Heart right ventricle (tissue), 16 donors: ENCODE data around the gene ACSF3. TPM values are rescaled to one million over a fixed set of nuclear protein-coding genes. Genes with fewer than 3 reads are reported as not detected.

ENCODE experiments used
- ATAC-seq, 8 donors: fragments of 200-7000 bp; cut with Tn5 transposase; one replicate each; pipeline ENCODE4 v1.9.1; 2020; ENCODE audit warnings: mild to moderate bottlenecking in 8 of 8, moderate library complexity in 8 of 8, moderate number of reproducible peaks in 1 of 8
- DNase-seq, 2 donors: peaks; one replicate each; pipeline ENCODE4 v3.0.0-alpha.2; 2020
- H3K27ac ChIP-seq, 10 donors: fragments of 200-600 bp; sonication (generic) in 2 of 10; one replicate each; pipeline versions ENCODE4 v1.5.0 to v1.8.0; 2020 to 2022; ENCODE audit warnings: mild to moderate bottlenecking in 3 of 10
- H3K27me3 ChIP-seq, 7 donors: fragments of 200-600 bp; one replicate each; pipeline ENCODE4 v1.8.0; 2021 to 2022; ENCODE audit warnings: mild to moderate bottlenecking in 2 of 7
- H3K36me3 ChIP-seq, 9 donors: fragments of 200-600 bp; sonication (generic) in 1 of 9; one replicate each; pipeline versions ENCODE4 v1.5.0 to v1.8.0; 2020 to 2022; ENCODE audit warnings: mild to moderate bottlenecking in 2 of 9
- H3K4me1 ChIP-seq, 9 donors: fragments of 200-600 bp; sonication (generic) in 1 of 9; one replicate each; pipeline versions ENCODE4 v1.5.0 to v1.8.0; 2020 to 2022; ENCODE audit warnings: mild to moderate bottlenecking in 4 of 9
- H3K4me3 ChIP-seq, 10 donors: fragments of 200-600 bp; sonication (generic) in 2 of 10; one replicate each; pipeline versions ENCODE4 v1.5.0 to v1.8.0; 2020 to 2022; ENCODE audit warnings: mild to moderate bottlenecking in 7 of 10, moderate library complexity in 2 of 10
- H3K9me3 ChIP-seq, 11 donors: fragments of 200-600 bp in 10 of 11; sonication (generic) in 2 of 11; one replicate each; pipeline versions ENCODE4 v1.5.0 to v1.8.0; 2013 to 2022; ENCODE audit warnings: mild to moderate bottlenecking in 2 of 11, control low read depth in 1 of 11, moderate library complexity in 1 of 11
- CTCF ChIP-seq, 9 donors: fragments of 200-600 bp; sonication (generic) in 2 of 9; IDR thresholded peaks; one replicate each; pipeline versions ENCODE4 v1.5.0 to v1.8.0; 2021 to 2022; ENCODE audit warnings: antibody characterized with exemption in 9 of 9, mild to moderate bottlenecking in 5 of 9, moderate library complexity in 1 of 9
- WGBS, 2 donors: extraction: QIAGEN DNeasy Blood & Tissue Kit; methylation state at CpG; one replicate each; pipeline ENCODE4 v1.1.7; 2013; ENCODE audit warnings: inconsistent platforms in 1 of 2; 5-methylcytosine and 5-hydroxymethylcytosine counted together
- intact Hi-C, 10 donors: fragments of 100-400 bp; cut with DNase I; formaldehyde crosslinking; loops; one replicate each; pipeline versions ENCODE4 v1.11.1 to v1.14.2; 2022
- polyA plus RNA-seq, 2 donors: library from polyadenylated mRNA; stranded (reverse); fragments of 200-250 nt; gene quantifications; one replicate each; pipeline ENCODE4 v1.2.3, GENCODE V29; 2013
- total RNA-seq, 10 donors: library from RNA; stranded (reverse); fragmentation: NEBNext Ultra II Directional in 3 of 10; extraction: Animal tissue kit (Norgen Biotek cat#: 25700) in 3 of 10; gene quantifications; one replicate each; pipeline versions ENCODE4 v1.2.1 to v1.2.4, GENCODE V29; 2021 to 2023
- donor health status: Arrhythmogenic right ventricular cardiomyopathy.
- donor health status: ischemic (EF 13 %, LVEDD 7.1; RV severe dilation, severe dysfunction).
- donor health status: healthy with polysubstance abuse.
- donor health status: DM: no; HTN: yes; CAD: no.
- donor health status: DM: no; HTN: no; CAD: no.
- donor health status: ischemic (EF 25% LVEDD 6.9; RV normal size, moderate dysfunction).
- donor health status: ischemic (EF 25% LVEDD 5.7; RV mildly dilated, moderate dysfunction).
- donor health status: healthy.
- donor health status: DM: yes; HTN: yes; CAD: no.
- donor health status: Ischemic cardiomyopathy.
- donor health status: ischemic (EF 35%, LVEDD 5.7; RV mildly dilated, moderate dysfunction).
- donor health status: nonischemic (EF 11% LVEDD 7.7; RV severe dilation, severe dysfunction).
- donor health status: DM: yes; HTN: yes; CAD: no.
- donor health status: PGD.
- donor health status: ischemic (EF 29% LVEDD 5.4; RV normal size, mild dysfunction).
- donor health status: nonischemic (EF 23%, LVEDD 6.1; RV moderate dilation, normal function).

The ACSF3 gene
- total and polyA plus RNA-seq, 12 donors: 11.0 to 36.9 (median 17.8) TPM

GRCh38 chr16:89048871-89049422, 44.7 kb upstream of the ACSF3 start:
- Histone ChIP-seq H3K9me3 (no peaks in the 10 kb centered on the region), H3K27me3 (peaks cover 6 to 94% (median 86%) of the 10 kb centered on the region in 7 donors), H3K36me3 (no peaks in the 10 kb centered on the region), H3K4me3 (no peak overlapping the region), H3K4me1 (no peaks in the 10 kb centered on the region), H3K27ac (no peak overlapping the region)
- TF ChIP-seq CTCF (IDR thresholded peaks at IDR 0.05): no peak
- DNase-seq (peak in 1 of 2 donors; percentile 14), ATAC-seq (peak in 1 of 8 donors; percentile 6)
- intact Hi-C loops: no loop called here
- WGBS, 2 donors: 82 to 83% methylated on average over 24 of the region's 24 CpGs

GRCh38 chr16:89049484-89050118, 44.1 kb upstream of the ACSF3 start:
- Histone ChIP-seq H3K27me3 (peaks cover 6 to 94% (median 85%) of the 10 kb centered on the region in 7 donors), H3K27ac (no peak overlapping the region), H3K36me3 (no peaks in the 10 kb centered on the region), H3K9me3 (no peaks in the 10 kb centered on the region), H3K4me3 (no peak overlapping the region), H3K4me1 (no peaks in the 10 kb centered on the region)
- DNase-seq (peak in 1 of 2 donors; percentile 8), ATAC-seq (peak in 1 of 8 donors; percentile 18)
- intact Hi-C loops: no loop called here
- 49 to 58% methylated on average over 22 of the region's 22 CpGs for WGBS, 2 donors
- no peak for TF ChIP-seq CTCF (IDR thresholded peaks at IDR 0.05)

DNA sequence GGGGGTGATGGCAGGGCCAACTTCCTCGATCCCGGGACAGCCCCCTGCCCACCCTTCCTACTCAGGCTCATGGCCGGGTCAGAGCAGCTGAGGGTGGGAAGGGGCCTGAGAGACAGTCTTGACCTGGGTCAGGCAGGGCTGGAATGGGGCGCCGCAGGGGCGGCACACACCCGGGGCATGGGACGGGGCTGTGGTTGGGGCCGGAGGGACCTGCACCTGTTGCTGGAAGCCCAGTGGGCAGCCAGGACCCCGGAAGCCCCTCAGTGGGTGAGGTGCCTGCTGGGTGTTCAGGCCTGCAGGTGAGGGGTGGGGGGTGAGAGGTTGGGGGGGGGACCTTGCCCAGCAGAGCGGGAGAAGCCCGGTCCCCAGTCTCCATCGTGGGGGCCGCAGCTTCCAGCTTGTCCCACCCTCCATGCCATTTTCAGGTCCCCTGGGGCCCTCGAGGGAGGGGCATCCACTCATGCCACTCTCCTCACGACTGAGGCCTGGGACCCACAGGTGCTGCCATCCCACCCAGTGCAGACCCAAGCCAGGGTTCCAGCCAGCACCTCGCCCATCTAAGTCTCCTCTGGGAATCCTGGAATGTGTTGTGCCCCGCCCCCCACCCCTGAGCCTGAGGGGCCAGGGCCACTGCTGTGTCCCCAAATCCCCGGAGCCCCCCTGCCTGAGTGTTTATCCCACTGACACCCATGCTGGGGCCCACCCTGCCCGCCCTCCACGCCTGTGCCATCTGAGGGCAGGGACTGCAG, 43.4 kb upstream of the ACSF3 start:
- Histone ChIP-seq H3K4me3 (no peak overlapping the region), H3K27me3 (peaks cover 6 to 94% (median 79%) of the 10 kb centered on the region in 7 donors), H3K27ac (no peak overlapping the region), H3K9me3 (no peaks in the 10 kb centered on the region), H3K36me3 (no peaks in the 10 kb centered on the region), H3K4me1 (no peaks in the 10 kb centered on the region)
- TF ChIP-seq CTCF (IDR thresholded peaks at IDR 0.05): no peak
- peak in 1 of 2 donors; percentile 8 for DNase-seq
- no peak for ATAC-seq
- WGBS, 2 donors: 77 to 78% methylated on average over 21 of the region's 21 CpGs
- intact Hi-C loops: no loop called here

DNA sequence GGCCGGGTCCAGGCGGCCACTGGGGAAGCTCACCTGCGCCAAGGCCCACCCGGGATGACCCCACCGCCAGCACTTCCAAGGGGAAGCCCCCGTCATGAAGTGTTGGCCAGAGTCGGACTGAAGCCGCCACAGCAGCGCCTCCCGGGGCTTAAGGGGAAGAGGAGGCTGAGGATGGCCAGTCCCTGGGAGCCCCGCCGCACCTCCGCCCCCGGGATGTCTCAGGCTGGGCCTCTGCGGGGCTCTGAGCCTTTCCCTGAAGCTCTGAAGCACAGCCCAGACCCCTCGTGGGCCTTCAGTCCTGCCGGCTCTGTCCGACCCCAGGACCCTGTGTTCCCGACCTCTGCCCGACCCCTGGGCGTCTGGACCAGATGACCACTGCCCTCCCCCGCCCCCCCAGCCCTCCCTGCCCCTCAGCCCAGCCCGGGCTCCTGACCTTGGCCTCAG, 42.8 kb upstream of the ACSF3 start:
- ATAC-seq (no peak), DNase-seq (peak in 1 of 2 donors; percentile 9)
- 53 to 56% methylated on average over 23 of the region's 23 CpGs for WGBS, 2 donors
- Histone ChIP-seq H3K27ac (no peak overlapping the region), H3K9me3 (no peaks in the 10 kb centered on the region), H3K36me3 (no peaks in the 10 kb centered on the region), H3K4me1 (no peaks in the 10 kb centered on the region), H3K4me3 (no peak overlapping the region), H3K27me3 (peaks cover 6 to 94% (median 73%) of the 10 kb centered on the region in 7 donors)
- intact Hi-C loops: no loop called here
- no peak for TF ChIP-seq CTCF (IDR thresholded peaks at IDR 0.05)
